Measurements from ENCODE around the gene DPEP1. TPM values are rescaled to one million over a fixed set of nuclear protein-coding genes. Genes with fewer than 3 reads are reported as not detected.

Gene DPEP1
- total RNA-seq, 2 experiments from 2014 or later: not detected

DNA sequence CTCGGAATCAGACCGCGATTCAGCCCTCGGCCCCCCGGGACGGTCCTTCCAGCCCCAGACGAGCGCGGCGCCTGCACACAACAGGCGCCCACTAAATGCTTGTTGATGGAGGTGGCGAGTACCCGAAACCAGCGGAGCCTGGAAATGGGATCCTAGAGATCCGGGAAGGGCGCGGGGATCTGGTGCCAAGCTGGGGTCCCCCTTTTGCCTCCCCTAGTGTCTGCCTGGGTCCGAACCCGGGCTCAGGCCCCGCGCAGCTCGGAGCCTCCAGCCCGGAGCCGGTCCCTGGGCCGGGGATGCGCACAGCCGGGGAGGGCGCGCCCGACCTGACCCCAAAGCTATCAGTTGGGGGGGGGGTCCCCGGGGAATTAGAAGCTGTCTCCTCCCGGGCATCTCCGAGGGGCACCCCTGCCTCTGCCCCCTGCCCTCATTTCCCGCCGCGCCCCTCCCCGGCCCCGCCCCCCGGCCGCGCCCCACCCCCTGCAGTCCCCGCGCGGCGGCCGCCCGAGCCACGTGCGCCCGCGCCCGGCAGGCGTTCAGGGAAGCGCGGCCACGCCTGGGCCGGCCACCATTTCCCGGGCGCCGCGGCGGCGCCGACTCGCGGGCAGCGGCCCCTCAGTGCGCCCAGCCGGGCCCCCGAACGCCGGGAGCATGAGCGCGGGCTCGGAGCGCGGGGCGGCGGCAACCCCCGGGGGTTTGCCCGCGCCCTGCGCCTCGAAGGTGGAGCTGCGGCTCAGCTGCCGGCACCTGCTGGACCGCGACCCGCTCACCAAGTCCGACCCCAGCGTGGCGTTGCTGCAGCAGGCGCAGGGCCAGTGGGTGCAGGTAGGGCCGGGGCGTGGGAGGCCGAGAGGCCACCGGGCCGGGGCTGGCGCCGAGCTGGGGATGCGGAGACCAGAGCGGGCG, 37.9 kb upstream of the DPEP1 start, which contains the start of gene CPNE7:
Gene CPNE7, plus strand, starts transcription at position 512 of the 906 bp plus-strand sequence. Its CDS starts 140 bp downstream, at position 652.
- Histone ChIP-seq H3K9me3 (ENCODE audit: control insufficient read depth in 1 of 2, insufficient read depth in 1 of 2, low read length in 2 of 2) (peaks cover 0 to 7% of the 10 kb centered on the region in 2 experiments), H3K4me3 (ENCODE audit: low read length) (peak within 1 kb of the TSS; percentile 39), H3K27ac (ENCODE audit: low read depth in 1 of 2, low read length in 2 of 2) (no peak within 1 kb of the TSS), H3K27me3 (ENCODE audit: control insufficient read depth in 1 of 2, insufficient read depth in 2 of 2, low read length in 2 of 2) (peaks cover 11 to 14% of the 10 kb centered on the region in 2 experiments), H3K4me1 (ENCODE audit: insufficient read depth, low read length) (peaks cover 34% of the 10 kb centered on the region), H3K36me3 (ENCODE audit: insufficient read depth, low read length) (no peaks in the 10 kb centered on the region)
- Mint-ChIP-seq H3K27ac (no peak within 1 kb of the TSS), H3K4me1 (ENCODE audit: low read depth) (peaks cover 16% of the 10 kb centered on the region), H3K4me3 (peak within 1 kb of the TSS; percentile 45), H3K36me3 (ENCODE audit: low read depth) (no peaks in the 10 kb centered on the region), H3K9me3 (no peaks in the 10 kb centered on the region), H3K27me3 (peaks cover 20% of the 10 kb centered on the region)
- POLR2A ChIA-PET: interaction anchor here (0.7 to 1.1 kb wide), 2 partner anchors 18 to 342 kb away, joined by 3 read pairs; no protein-coding TSS in a partner anchor
- intact Hi-C loops (cut with DNase I, micrococcal nuclease): loop anchor here in 1 of 2 experiments (1.0 to 10.0 kb wide), 2 partner anchors 66 to 289 kb away; no protein-coding TSS in a partner anchor
- TF ChIP-seq CTCF (IDR thresholded peaks at IDR 0.05): no peak
- ATAC-seq (ENCODE audit: poor library complexity) (peak; percentile 25), DNase-seq (peak in 4 of 14 experiments; percentile 3 to 60 (median 36))
- CTCF ChIA-PET: no interaction called here

DNA sequence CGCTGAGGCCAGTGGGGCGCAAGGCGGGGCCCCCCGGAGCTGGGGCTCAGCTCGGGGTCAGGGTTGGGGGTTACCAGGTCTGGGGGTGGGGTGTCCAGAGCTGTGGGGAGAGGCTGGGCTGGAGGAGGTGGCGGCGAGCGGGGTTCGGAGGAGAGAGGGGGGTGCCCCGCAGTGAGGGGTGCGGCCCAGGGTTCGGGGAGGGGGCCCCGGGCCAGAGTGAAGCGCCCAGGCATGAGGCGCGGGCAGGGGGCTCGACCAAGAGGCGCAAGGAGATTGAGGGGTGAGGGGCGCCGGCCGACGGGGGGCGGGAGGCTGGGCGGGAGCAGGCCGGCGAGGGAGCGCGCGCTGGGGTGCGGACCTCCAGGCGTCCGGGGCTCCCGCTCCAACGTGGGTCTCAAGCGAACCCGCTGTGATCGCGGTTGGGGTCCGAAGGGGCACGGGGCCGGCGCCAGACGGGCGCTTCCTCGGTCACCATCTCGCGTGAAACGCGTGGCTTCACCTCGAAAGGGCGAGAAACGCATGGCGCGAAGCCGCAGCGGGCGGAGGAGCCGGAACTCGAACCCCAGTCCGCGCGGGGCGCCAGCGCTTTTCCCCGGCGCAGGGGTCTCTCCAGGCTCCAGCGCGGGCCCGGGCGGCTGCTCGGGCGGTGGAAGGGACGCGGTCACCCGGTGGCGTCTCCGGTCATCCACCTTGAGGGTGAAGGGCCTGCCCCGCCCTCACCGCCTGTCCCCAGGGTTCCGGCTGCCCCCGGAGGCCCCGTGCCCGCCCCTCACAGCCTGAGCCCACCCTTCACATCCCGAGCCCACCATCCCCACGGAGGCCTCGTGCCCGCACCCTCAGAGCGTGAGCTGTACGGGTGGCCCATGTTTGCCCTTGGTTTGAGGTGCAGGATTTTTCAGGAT, 37.0 kb upstream of the DPEP1 start:
- Mint-ChIP-seq H3K27me3 (peaks cover 20% of the 10 kb centered on the region), H3K36me3 (ENCODE audit: low read depth) (no peaks in the 10 kb centered on the region), H3K4me1 (ENCODE audit: low read depth) (peaks cover 16% of the 10 kb centered on the region), H3K4me3 (no peak overlapping the region), H3K9me3 (no peaks in the 10 kb centered on the region), H3K27ac (no peak overlapping the region)
- no peak overlapping the region for H3K27ac ChIP-seq (ENCODE audit: low read depth in 1 of 2, low read length in 2 of 2)
- ChIA-PET CTCF (no interaction called here), POLR2A (interaction anchor here (0.7 kb wide), 1 partner anchor 343 kb away, joined by 3 read pairs; no protein-coding TSS in a partner anchor)
- peak in 1 of 14 experiments; percentile 7 for DNase-seq
- H3K4me1 ChIP-seq (ENCODE audit: insufficient read depth, low read length): peaks cover 34% of the 10 kb centered on the region
- ATAC-seq (ENCODE audit: poor library complexity): no peak
- intact Hi-C loops (cut with DNase I, micrococcal nuclease): loop anchor here in 1 of 2 experiments (10.0 kb wide), 1 partner anchor 288 kb away; no protein-coding TSS in a partner anchor
- no peak for TF ChIP-seq CTCF (IDR thresholded peaks at IDR 0.05)
- peaks cover 0 to 7% of the 10 kb centered on the region in 2 experiments for H3K9me3 ChIP-seq (ENCODE audit: control insufficient read depth in 1 of 2, insufficient read depth in 1 of 2, low read length in 2 of 2)
- no peaks in the 10 kb centered on the region for H3K36me3 ChIP-seq (ENCODE audit: insufficient read depth, low read length)
- H3K27me3 ChIP-seq (ENCODE audit: control insufficient read depth in 1 of 2, insufficient read depth in 2 of 2, low read length in 2 of 2): peaks cover 11 to 14% of the 10 kb centered on the region in 2 experiments
- no peak overlapping the region for H3K4me3 ChIP-seq (ENCODE audit: low read length)

Measured in CD4-positive, alpha-beta T cell (primary cell).